Measurements from ENCODE around the gene ZCWPW1. TPM values are rescaled to one million over a fixed set of nuclear protein-coding genes. Genes with fewer than 3 reads are reported as not detected.
"Not testable (repeated sequence)": the region's sequence is repeated elsewhere in the genome, so short reads cannot be mapped to it uniquely, and the experiment has no call there.

ZCWPW1 gene
- total and polyA plus RNA-seq, 10 of the 15 experiments (the other 5 are each of a cell fraction or from before 2014, with no cell fraction given), result 1.3 to 4.4 (median 3.7) TPM

- WGBS (ENCODE audit: insufficient coverage, insufficient replicate concordance, low lambda C conversion rate, missing lambda C conversion rate), result 91% methylated on average over 6 of the region's 6 CpGs
- no peak for FAIRE-seq
- Histone ChIP-seq H3K4me3 (no peak overlapping the region), H3K36me3 (ENCODE audit: control insufficient read depth in 2 of 2, insufficient read depth in 2 of 2, low read length in 1 of 2) (peaks cover 9 to 19% of the 10 kb centered on the region in 2 experiments), H4K20me1 (ENCODE audit: control insufficient read depth, insufficient read depth) (no peaks in the 10 kb centered on the region), H2AFZ (ENCODE audit: control insufficient read depth, low read depth, low read length) (no peak overlapping the region), H3K79me2 (ENCODE audit: control insufficient read depth, insufficient read depth, low read length) (no peaks in the 10 kb centered on the region), H3K4me2 (ENCODE audit: control insufficient read depth, insufficient read depth) (no peak overlapping the region), H3K27ac (ENCODE audit: control insufficient read depth, insufficient read depth) (peak overlapping the region; percentile 6), H3K4me1 (ENCODE audit: control insufficient read depth, insufficient read depth, low read length) (peaks cover 50% of the 10 kb centered on the region), H3K9me3 (replicated peaks; ENCODE audit: control insufficient read depth, insufficient read depth, low read length) (no peaks in the 10 kb centered on the region), H3K9ac (ENCODE audit: control insufficient read depth, insufficient read depth, low read length) (no peak overlapping the region), H3K27me3 (replicated peaks in 1 of 2; ENCODE audit: control insufficient read depth in 2 of 2, insufficient read depth in 2 of 2, low read length in 1 of 2) (no peaks in the 10 kb centered on the region)
- CTCF ChIA-PET, result interaction anchor here (0.6 to 3.3 kb wide), 7 partner anchors 10 to 232 kb away, joined by 3 to 39 read pairs (median 3); no protein-coding TSS in a partner anchor
- in situ Hi-C loops (cut with MboI), result no loop called here
- POLR2A ChIA-PET, result interaction anchor here (0.5 to 1.9 kb wide), 7 partner anchors 11 to 115 kb away, joined by 3 to 11 read pairs (median 4); partner anchors contain the start of genes MEPCE and ZCWPW1
- intact Hi-C loops (cut with micrococcal nuclease; ENCODE audit: unreplicated experiment), result loop anchor here (10.0 kb wide), 1 partner anchor 180 kb away; no protein-coding TSS in a partner anchor
- TF ChIP-seq ZNF687 (IDR thresholded peaks at IDR 0.05), result peak; percentile 26; the same call in 1 of the 2 replicates
- TF ChIP-seq POLR2AphosphoS5 (IDR thresholded peaks at IDR 0.05; ENCODE audit: low read length), result 0 out of 2 replicates have a peak, but pooled peaks have one; percentile 5
- no peak for TF ChIP-seq ZNF274 (IDR thresholded peaks at IDR 0.05; ENCODE audit: insufficient read depth, insufficient read length)
- no peak for TF ChIP-seq NR2F1 (conservative IDR thresholded peaks at IDR 0.05)
- 0 out of 2 replicates have a peak, but pooled peaks have one; percentile 40 for TF ChIP-seq ZNF592 (IDR thresholded peaks at IDR 0.05)
- SMC1A ChIA-PET (ENCODE audit: uncharacterized antibody, unreplicated experiment), result interaction anchor here (0.6 to 3.6 kb wide), 11 partner anchors 10 to 232 kb away, joined by 3 to 16 read pairs (median 6); no protein-coding TSS in a partner anchor
- RAD21 ChIA-PET (ENCODE audit: unreplicated experiment), result interaction anchor here (0.7 to 1.9 kb wide), 5 partner anchors 10 to 196 kb away, joined by 3 to 8 read pairs (median 5); partner anchors contain the start of gene ZCWPW1
- ATAC-seq, result no peak
- no TSS peak for BruUV-seq (replicated peaks)
- DNase-seq (ENCODE audit: low read depth, low spot score), result no peak
Measured at GRCh38 chr7:100364480-100364879, 64.0 kb downstream of the ZCWPW1 start.

- H2AFZ ChIP-seq (ENCODE audit: control insufficient read depth, low read depth, low read length); H3K9ac ChIP-seq (ENCODE audit: control insufficient read depth, insufficient read depth, low read length); ATAC-seq; H3K4me3 ChIP-seq; H3K9me3 ChIP-seq (replicated peaks; ENCODE audit: control insufficient read depth, insufficient read depth, low read length); DNase-seq (ENCODE audit: low read depth, low spot score); BruUV-seq (replicated peaks); H3K4me2 ChIP-seq (ENCODE audit: control insufficient read depth, insufficient read depth); H3K27ac ChIP-seq (ENCODE audit: control insufficient read depth, insufficient read depth); in situ Hi-C loops (cut with MboI); FAIRE-seq; H3K27me3 ChIP-seq (replicated peaks in 1 of 2; ENCODE audit: control insufficient read depth in 2 of 2, insufficient read depth in 2 of 2, low read length in 1 of 2); H3K79me2 ChIP-seq (ENCODE audit: control insufficient read depth, insufficient read depth, low read length); H4K20me1 ChIP-seq (ENCODE audit: control insufficient read depth, insufficient read depth): not testable (repeated sequence)
- ChIA-PET CTCF (interaction anchor here (0.6 to 3.3 kb wide), 4 partner anchors 10 to 231 kb away, joined by 3 to 39 read pairs (median 8); no protein-coding TSS in a partner anchor), RAD21 (ENCODE audit: unreplicated experiment) (interaction anchor here (1.0 kb wide), 1 partner anchor 196 kb away, joined by 3 read pairs; no protein-coding TSS in a partner anchor), SMC1A (ENCODE audit: uncharacterized antibody, unreplicated experiment) (interaction anchor here (0.6 to 3.6 kb wide), 9 partner anchors 11 to 231 kb away, joined by 3 to 16 read pairs (median 6); no protein-coding TSS in a partner anchor), POLR2A (interaction anchor here (0.5 to 1.7 kb wide), 3 partner anchors 17 to 116 kb away, joined by 3 to 6 read pairs (median 4); no protein-coding TSS in a partner anchor)
- Histone ChIP-seq H3K4me1 (ENCODE audit: control insufficient read depth, insufficient read depth, low read length) (peaks cover 48% of the 10 kb centered on the region), H3K36me3 (ENCODE audit: control insufficient read depth in 2 of 2, insufficient read depth in 2 of 2, low read length in 1 of 2) (peaks cover 15 to 26% of the 10 kb centered on the region in 2 experiments)
- intact Hi-C loops (cut with micrococcal nuclease; ENCODE audit: unreplicated experiment), result loop anchor here (10.0 kb wide), 1 partner anchor 181 kb away; no protein-coding TSS in a partner anchor
- WGBS (ENCODE audit: insufficient coverage, insufficient replicate concordance, low lambda C conversion rate, missing lambda C conversion rate), result 97% methylated on average over 6 of the region's 7 CpGs
Measured at GRCh38 chr7:100363797-100364196, 64.7 kb downstream of the ZCWPW1 start.
